SK-N-SH (cell line): ENCODE measurements around the gene NOXA1.

Source experiments
- MXI1 ChIP-seq: IDR thresholded peaks from 2 replicates; pipeline ENCODE4 v1.6.1; 2012; ENCODE audit warnings: mild to moderate bottlenecking, low read depth, low read length, improper control_type of control experiment
- NFIC ChIP-seq: IDR thresholded peaks from 2 replicates; pipeline ENCODE4 v1.4.0; 2012; ENCODE audit warnings: borderline replicate concordance
- RFX5 ChIP-seq: IDR thresholded peaks from 2 replicates; pipeline ENCODE4 v1.6.1; 2012; ENCODE audit warnings: mild to moderate bottlenecking, improper control_type of control experiment, low read length
- RXRA ChIP-seq: IDR thresholded peaks from 2 replicates; pipeline ENCODE4 v1.4.0; 2012; ENCODE audit warnings: low read depth, mild to moderate bottlenecking, borderline replicate concordance
- TCF12 ChIP-seq: IDR thresholded peaks from 2 replicates; pipeline ENCODE4 v1.4.0; 2012
- YY1 ChIP-seq: IDR thresholded peaks from 2 replicates; pipeline ENCODE4 v1.4.0; 2012; ENCODE audit warnings: low read depth, mild to moderate bottlenecking
- TF ChIP-seq, protein P1 (sequence below): fragments of 200-600 bp; sonication (generic); IDR thresholded peaks from 2 replicates; pipeline ENCODE4 v1.6.1; 2017; ENCODE audit warnings: antibody characterized with exemption, mild to moderate bottlenecking, moderate library complexity
- TF ChIP-seq, protein P2 (sequence below): IDR thresholded peaks from 2 replicates; pipeline ENCODE4 v1.6.1; 2012; ENCODE audit warnings: mild to moderate bottlenecking, low read depth, low read length, moderate library complexity
- TF ChIP-seq, protein P3 (sequence below): fragments of 150-350 bp; IDR thresholded peaks from 2 replicates; pipeline ENCODE4 v1.6.1; 2016; ENCODE audit warnings: mild to moderate bottlenecking, low read depth, low read length

DNA sequence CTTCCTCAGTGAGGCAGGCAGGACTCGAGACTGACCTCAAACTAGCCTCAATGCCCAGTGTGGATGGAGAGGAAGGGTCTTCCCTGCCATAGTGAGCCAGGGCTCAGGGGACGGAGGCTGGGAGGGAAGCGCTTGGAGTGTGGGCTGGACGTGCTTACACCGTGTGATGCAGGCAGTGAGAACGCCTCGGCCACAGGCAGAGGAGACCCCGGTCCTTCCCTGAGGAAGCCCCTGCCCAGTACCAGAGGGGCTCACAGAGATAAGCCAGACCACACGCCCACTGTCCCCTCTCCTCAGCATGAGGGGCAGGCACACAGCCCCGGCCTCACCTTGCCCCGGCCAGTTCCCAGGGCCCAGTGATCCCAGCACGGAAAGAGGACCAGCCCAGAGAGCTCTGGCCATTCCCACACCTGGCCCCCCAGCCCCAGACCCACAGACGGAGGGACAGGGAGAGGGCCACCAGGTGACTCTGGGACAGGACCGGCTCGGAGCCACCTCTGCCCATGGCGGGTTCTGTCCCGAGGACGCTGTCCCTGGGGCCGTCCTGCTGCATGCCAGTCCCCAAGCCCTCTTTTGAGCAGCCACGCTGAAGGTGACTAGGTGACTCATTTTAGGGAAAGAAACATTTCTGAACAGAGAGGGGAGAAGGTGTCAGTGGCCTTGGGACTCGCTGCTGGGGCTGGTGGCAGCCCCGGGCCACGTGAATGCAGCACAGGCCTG lies 42.0 kb downstream of the NOXA1 start:
- TF ChIP-seq TCF12 (no peak), NFIC (no peak), MXI1 (no peak), RXRA (no peak), RFX5 (no peak), YY1 (no peak)
- TF ChIP-seq, protein P1, sequence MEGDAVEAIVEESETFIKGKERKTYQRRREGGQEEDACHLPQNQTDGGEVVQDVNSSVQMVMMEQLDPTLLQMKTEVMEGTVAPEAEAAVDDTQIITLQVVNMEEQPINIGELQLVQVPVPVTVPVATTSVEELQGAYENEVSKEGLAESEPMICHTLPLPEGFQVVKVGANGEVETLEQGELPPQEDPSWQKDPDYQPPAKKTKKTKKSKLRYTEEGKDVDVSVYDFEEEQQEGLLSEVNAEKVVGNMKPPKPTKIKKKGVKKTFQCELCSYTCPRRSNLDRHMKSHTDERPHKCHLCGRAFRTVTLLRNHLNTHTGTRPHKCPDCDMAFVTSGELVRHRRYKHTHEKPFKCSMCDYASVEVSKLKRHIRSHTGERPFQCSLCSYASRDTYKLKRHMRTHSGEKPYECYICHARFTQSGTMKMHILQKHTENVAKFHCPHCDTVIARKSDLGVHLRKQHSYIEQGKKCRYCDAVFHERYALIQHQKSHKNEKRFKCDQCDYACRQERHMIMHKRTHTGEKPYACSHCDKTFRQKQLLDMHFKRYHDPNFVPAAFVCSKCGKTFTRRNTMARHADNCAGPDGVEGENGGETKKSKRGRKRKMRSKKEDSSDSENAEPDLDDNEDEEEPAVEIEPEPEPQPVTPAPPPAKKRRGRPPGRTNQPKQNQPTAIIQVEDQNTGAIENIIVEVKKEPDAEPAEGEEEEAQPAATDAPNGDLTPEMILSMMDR, result no peak
- TF ChIP-seq, protein P2, sequence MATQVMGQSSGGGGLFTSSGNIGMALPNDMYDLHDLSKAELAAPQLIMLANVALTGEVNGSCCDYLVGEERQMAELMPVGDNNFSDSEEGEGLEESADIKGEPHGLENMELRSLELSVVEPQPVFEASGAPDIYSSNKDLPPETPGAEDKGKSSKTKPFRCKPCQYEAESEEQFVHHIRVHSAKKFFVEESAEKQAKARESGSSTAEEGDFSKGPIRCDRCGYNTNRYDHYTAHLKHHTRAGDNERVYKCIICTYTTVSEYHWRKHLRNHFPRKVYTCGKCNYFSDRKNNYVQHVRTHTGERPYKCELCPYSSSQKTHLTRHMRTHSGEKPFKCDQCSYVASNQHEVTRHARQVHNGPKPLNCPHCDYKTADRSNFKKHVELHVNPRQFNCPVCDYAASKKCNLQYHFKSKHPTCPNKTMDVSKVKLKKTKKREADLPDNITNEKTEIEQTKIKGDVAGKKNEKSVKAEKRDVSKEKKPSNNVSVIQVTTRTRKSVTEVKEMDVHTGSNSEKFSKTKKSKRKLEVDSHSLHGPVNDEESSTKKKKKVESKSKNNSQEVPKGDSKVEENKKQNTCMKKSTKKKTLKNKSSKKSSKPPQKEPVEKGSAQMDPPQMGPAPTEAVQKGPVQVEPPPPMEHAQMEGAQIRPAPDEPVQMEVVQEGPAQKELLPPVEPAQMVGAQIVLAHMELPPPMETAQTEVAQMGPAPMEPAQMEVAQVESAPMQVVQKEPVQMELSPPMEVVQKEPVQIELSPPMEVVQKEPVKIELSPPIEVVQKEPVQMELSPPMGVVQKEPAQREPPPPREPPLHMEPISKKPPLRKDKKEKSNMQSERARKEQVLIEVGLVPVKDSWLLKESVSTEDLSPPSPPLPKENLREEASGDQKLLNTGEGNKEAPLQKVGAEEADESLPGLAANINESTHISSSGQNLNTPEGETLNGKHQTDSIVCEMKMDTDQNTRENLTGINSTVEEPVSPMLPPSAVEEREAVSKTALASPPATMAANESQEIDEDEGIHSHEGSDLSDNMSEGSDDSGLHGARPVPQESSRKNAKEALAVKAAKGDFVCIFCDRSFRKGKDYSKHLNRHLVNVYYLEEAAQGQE, result no peak
- TF ChIP-seq, protein P3, sequence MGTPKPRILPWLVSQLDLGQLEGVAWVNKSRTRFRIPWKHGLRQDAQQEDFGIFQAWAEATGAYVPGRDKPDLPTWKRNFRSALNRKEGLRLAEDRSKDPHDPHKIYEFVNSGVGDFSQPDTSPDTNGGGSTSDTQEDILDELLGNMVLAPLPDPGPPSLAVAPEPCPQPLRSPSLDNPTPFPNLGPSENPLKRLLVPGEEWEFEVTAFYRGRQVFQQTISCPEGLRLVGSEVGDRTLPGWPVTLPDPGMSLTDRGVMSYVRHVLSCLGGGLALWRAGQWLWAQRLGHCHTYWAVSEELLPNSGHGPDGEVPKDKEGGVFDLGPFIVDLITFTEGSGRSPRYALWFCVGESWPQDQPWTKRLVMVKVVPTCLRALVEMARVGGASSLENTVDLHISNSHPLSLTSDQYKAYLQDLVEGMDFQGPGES, result no peak
